Mesendoderm (in vitro differentiated cells): ENCODE results near the gene ZNF74.
"Not testable (repeated sequence)": the region's sequence is repeated elsewhere in the genome, so short reads cannot be mapped to it uniquely, and the experiment has no call there.

Experiments
- DNase-seq: peaks from one replicate; pipeline ENCODE4 v3.0.0; 2013
- H2AK5ac ChIP-seq: 2 replicates; pipeline ENCODE4 v1.6.1; 2013; ENCODE audit warnings: low read length, inconsistent platforms
- H2BK120ac ChIP-seq: 2 replicates; pipeline ENCODE4 v1.6.1; 2013; ENCODE audit warnings: low read depth, mild to moderate bottlenecking, low read length, moderate library complexity, mixed read lengths
- H2BK15ac ChIP-seq: replicated peaks from 2 replicates; pipeline ENCODE4 v1.6.1; 2013; ENCODE audit warnings: low read depth, mild to moderate bottlenecking, moderate library complexity
- H2BK5ac ChIP-seq: 2 replicates; pipeline ENCODE4 v1.6.1; 2013; ENCODE audit warnings: low read length, inconsistent platforms
- H3K18ac ChIP-seq: 2 replicates; pipeline ENCODE4 v1.6.1; 2013; ENCODE audit warnings: mild to moderate bottlenecking, low read length, mixed read lengths
- H3K23ac ChIP-seq: one replicate; pipeline ENCODE4 v1.6.1; 2013; ENCODE audit warnings: low read length
- H3K27ac ChIP-seq: 2 replicates; pipeline ENCODE4 v1.5.1; 2013; ENCODE audit warnings: low read depth, mild to moderate bottlenecking, inconsistent platforms, low read length, moderate library complexity
- H3K27me3 ChIP-seq: 2 replicates; pipeline ENCODE4 v1.6.1; 2013; ENCODE audit warnings: low read length, control low read depth, mild to moderate bottlenecking, inconsistent platforms; ENCODE audit not compliant: insufficient read depth, poor library complexity
- H3K36me3 ChIP-seq: 2 replicates; pipeline ENCODE4 v1.6.1; 2013; ENCODE audit warnings: low read length, inconsistent platforms; ENCODE audit not compliant: control insufficient read depth, insufficient read depth
- H3K4ac ChIP-seq: one replicate; pipeline ENCODE4 v1.6.1; 2013; ENCODE audit warnings: low read depth, mild to moderate bottlenecking, low read length, moderate library complexity
- H3K4me1 ChIP-seq: 2 replicates; pipeline ENCODE4 v1.6.1; 2013; ENCODE audit warnings: low read depth, low read length, inconsistent platforms; ENCODE audit not compliant: control insufficient read depth
- H3K4me2 ChIP-seq: 2 replicates; pipeline ENCODE4 v1.6.1; 2013; ENCODE audit warnings: low read length
- H3K4me3 ChIP-seq: 2 replicates; pipeline ENCODE4 v1.5.1; 2013; ENCODE audit warnings: mild to moderate bottlenecking, low read length
- H3K56ac ChIP-seq: one replicate; pipeline ENCODE4 v1.6.1; 2013; ENCODE audit warnings: low read length
- H3K79me1 ChIP-seq: 2 replicates; pipeline ENCODE4 v1.6.1; 2013; ENCODE audit warnings: low read length, inconsistent platforms
- H3K79me2 ChIP-seq: 2 replicates; pipeline ENCODE4 v1.6.1; 2013; ENCODE audit warnings: mild to moderate bottlenecking, low read length; ENCODE audit not compliant: control insufficient read depth, insufficient read depth
- H3K9ac ChIP-seq: 2 replicates; pipeline ENCODE4 v1.6.1; 2013; ENCODE audit warnings: low read length, inconsistent platforms
- H4K5ac ChIP-seq: one replicate; pipeline ENCODE4 v1.6.1; 2013; ENCODE audit warnings: low read length
- H4K8ac ChIP-seq: one replicate; pipeline ENCODE4 v1.6.1; 2013; ENCODE audit warnings: low read depth, mild to moderate bottlenecking, control low read depth, low read length, moderate library complexity
- WGBS: extraction: QIAGEN DNeasy Blood & Tissue Kit; methylation state at CpG from one replicate; pipeline ENCODE4 v1.1.7; 2013; ENCODE audit warnings: low lambda C conversion rate, missing lambda C conversion rate; ENCODE audit not compliant: insufficient coverage; ENCODE audit errors: extremely low coverage; 5-methylcytosine and 5-hydroxymethylcytosine counted together

ZNF74 gene

GRCh38 chr22:20446383-20446970 is 52.5 kb downstream of the ZNF74 start:
- Histone ChIP-seq H3K23ac (no peak overlapping the region), H3K27me3 (no peaks in the 10 kb centered on the region), H3K36me3 (no peaks in the 10 kb centered on the region), H2BK15ac (no peak overlapping the region), H3K56ac (no peak overlapping the region), H3K4ac (no peak overlapping the region), H3K79me1 (no peaks in the 10 kb centered on the region), H2BK120ac (no peak overlapping the region), H2BK5ac (no peak overlapping the region), H3K4me3 (no peak overlapping the region), H3K79me2 (no peaks in the 10 kb centered on the region), H2AK5ac (no peak overlapping the region), H3K4me1 (no peaks in the 10 kb centered on the region), H4K5ac (no peak overlapping the region), H3K9ac (no peak overlapping the region), H3K27ac (no peak overlapping the region), H3K4me2 (no peak overlapping the region), H3K18ac (no peak overlapping the region), H4K8ac (no peak overlapping the region)
- no peak for DNase-seq
- no CpG with 5 or more reads among the region's 21 CpGs for WGBS

- WGBS, result no CpG with 5 or more reads among the region's 5 CpGs
- H4K5ac ChIP-seq, result no peak overlapping the region
- H2BK120ac ChIP-seq, result no peak overlapping the region
- no peak overlapping the region for H3K4me2 ChIP-seq
- H3K4me1 ChIP-seq, result no peaks in the 10 kb centered on the region
- H2AK5ac ChIP-seq, result no peak overlapping the region
- no peak overlapping the region for H2BK5ac ChIP-seq
- no peak overlapping the region for H3K4me3 ChIP-seq
- no peak overlapping the region for H2BK15ac ChIP-seq
- H3K56ac ChIP-seq, result no peak overlapping the region
- DNase-seq, result no peak
- no peaks in the 10 kb centered on the region for H3K79me1 ChIP-seq
- H3K27ac ChIP-seq, result no peak overlapping the region
- H3K18ac ChIP-seq, result no peak overlapping the region
- no peak overlapping the region for H3K23ac ChIP-seq
- no peaks in the 10 kb centered on the region for H3K36me3 ChIP-seq
- H3K79me2 ChIP-seq, result no peaks in the 10 kb centered on the region
- H3K4ac ChIP-seq, result no peak overlapping the region
- no peak overlapping the region for H3K9ac ChIP-seq
- H3K27me3 ChIP-seq, result no peaks in the 10 kb centered on the region
- H4K8ac ChIP-seq, result no peak overlapping the region
Measured at GRCh38 chr22:20448630-20449029, 54.7 kb downstream of the ZNF74 start.

- Histone ChIP-seq H3K4me2 (no peak overlapping the region), H2BK120ac (no peak overlapping the region), H3K36me3 (no peaks in the 10 kb centered on the region), H2AK5ac (no peak overlapping the region), H3K27ac (no peak overlapping the region), H3K18ac (no peak overlapping the region), H4K8ac (no peak overlapping the region), H3K56ac (no peak overlapping the region), H3K79me1 (no peaks in the 10 kb centered on the region), H2BK15ac (no peak overlapping the region), H3K4me1 (no peaks in the 10 kb centered on the region), H3K79me2 (no peaks in the 10 kb centered on the region), H4K5ac (no peak overlapping the region), H3K23ac (no peak overlapping the region), H3K9ac (no peak overlapping the region), H3K4me3 (no peak overlapping the region), H3K27me3 (no peaks in the 10 kb centered on the region), H2BK5ac (no peak overlapping the region), H3K4ac (no peak overlapping the region)
- WGBS, result no CpG with 5 or more reads among the region's 19 CpGs
- no peak for DNase-seq
Measured at GRCh38 chr22:20449819-20450550, 56.0 kb downstream of the ZNF74 start.

GRCh38 chr22:20450551-20450906 is 56.6 kb downstream of the ZNF74 start:
- Histone ChIP-seq H3K79me2 (no peaks in the 10 kb centered on the region), H3K4me3 (no peak overlapping the region), H3K18ac (no peak overlapping the region), H3K56ac (no peak overlapping the region), H3K4me1 (no peaks in the 10 kb centered on the region), H3K23ac (no peak overlapping the region), H3K4me2 (no peak overlapping the region), H3K27ac (no peak overlapping the region), H2AK5ac (no peak overlapping the region), H2BK5ac (no peak overlapping the region), H2BK120ac (no peak overlapping the region), H3K27me3 (no peaks in the 10 kb centered on the region), H3K4ac (no peak overlapping the region), H4K5ac (no peak overlapping the region), H3K36me3 (no peaks in the 10 kb centered on the region), H2BK15ac (no peak overlapping the region), H3K79me1 (no peaks in the 10 kb centered on the region), H4K8ac (no peak overlapping the region), H3K9ac (no peak overlapping the region)
- DNase-seq, result no peak
- no CpG with 5 or more reads among the region's 1 CpG for WGBS

- H3K9ac ChIP-seq, H3K4me1 ChIP-seq, H3K79me1 ChIP-seq, H3K27ac ChIP-seq, H3K79me2 ChIP-seq, H3K4me2 ChIP-seq, H2BK5ac ChIP-seq, H3K4me3 ChIP-seq, H2AK5ac ChIP-seq, H4K8ac ChIP-seq, H3K23ac ChIP-seq, H2BK15ac ChIP-seq, H3K4ac ChIP-seq, H4K5ac ChIP-seq, H3K56ac ChIP-seq, H3K36me3 ChIP-seq, H2BK120ac ChIP-seq, DNase-seq, H3K18ac ChIP-seq, H3K27me3 ChIP-seq: not testable (repeated sequence)
- no CpG with 5 or more reads among the region's 15 CpGs for WGBS
Measured at GRCh38 chr22:20451129-20451778, 57.3 kb downstream of the ZNF74 start.
